IMR-90 (cell line): Measurements from ENCODE around the gene LATS2. TPM values are rescaled to one million over a fixed set of nuclear protein-coding genes. Genes with fewer than 3 reads are reported as not detected.

Experiments
- ATAC-seq: fragments of 200-7000 bp; cut with Tn5 transposase; 2 replicates; pipeline ENCODE4 v1.9.1; 2020; ENCODE audit warnings: low read depth, mild to moderate bottlenecking, moderate library complexity
- BruUV-seq: library from RNA; stranded (reverse); fragments of 400-500 nt; replicated peaks from 2 replicates; lab custom pipeline; 2021; lab: Mats Ljungman, UMichigan
- CTCF ChIA-PET: fragments of 300-600 bp; formaldehyde crosslinking; extraction: SDS; loops from one replicate; lab custom pipeline; 2021; ENCODE audit warnings: antibody characterized with exemption; lab: Yijun Ruan, JAX
- POLR2A ChIA-PET: fragments of 300-600 bp; sonication (Branson Sonifier 250); formaldehyde crosslinking; loops from one replicate; lab custom pipeline; 2022; ENCODE audit warnings: antibody characterized with exemption; ENCODE audit not compliant: unreplicated experiment; lab: Charles Lee
- DNase-seq: peaks from one replicate; pipeline ENCODE4 v3.0.0; 2013
- H2AFZ ChIP-seq: replicated peaks from 2 replicates; pipeline ENCODE3; 2013; ENCODE audit warnings: low read length, mild to moderate bottlenecking; ENCODE audit not compliant: poor library complexity
- H2AK5ac ChIP-seq: 2 replicates; pipeline ENCODE4 v1.6.1; 2013; ENCODE audit warnings: low read depth, low read length, inconsistent platforms
- H2AK9ac ChIP-seq: replicated peaks from 2 replicates; pipeline ENCODE3; 2013; ENCODE audit warnings: mild to moderate bottlenecking, low read depth, low read length, moderate library complexity; ENCODE audit not compliant: poor library complexity
- H2BK120ac ChIP-seq: 2 replicates; pipeline ENCODE4 v1.6.1; 2013; ENCODE audit warnings: low read depth, low read length, inconsistent platforms
- H2BK15ac ChIP-seq: 3 replicates; pipeline ENCODE4 v1.6.1; 2013; ENCODE audit warnings: low read depth, low read length, inconsistent platforms
- H2BK20ac ChIP-seq: 2 replicates; pipeline ENCODE4 v1.6.1; 2013; ENCODE audit warnings: low read depth, mild to moderate bottlenecking, inconsistent platforms, low read length, moderate library complexity
- H2BK5ac ChIP-seq: 2 replicates; pipeline ENCODE4 v1.6.1; 2013; ENCODE audit warnings: mild to moderate bottlenecking, low read depth, low read length, inconsistent platforms; ENCODE audit not compliant: poor library complexity, severe bottlenecking
- H3K14ac ChIP-seq: replicated peaks from 2 replicates; pipeline ENCODE4 v1.6.1; 2013; ENCODE audit warnings: low read depth, low read length, inconsistent platforms
- H3K18ac ChIP-seq: 2 replicates; pipeline ENCODE4 v1.6.1; 2013; ENCODE audit warnings: low read depth, low read length, control low read depth
- H3K23ac ChIP-seq: 2 replicates; pipeline ENCODE4 v1.6.1; 2013; ENCODE audit warnings: low read depth, low read length, inconsistent platforms
- H3K27ac ChIP-seq: 2 replicates; pipeline ENCODE4 v1.5.1; 2013; ENCODE audit warnings: mild to moderate bottlenecking, control low read depth, low read length; ENCODE audit not compliant: insufficient read depth
- H3K27me3 ChIP-seq: 2 replicates; pipeline ENCODE4 v1.6.1; 2013; ENCODE audit warnings: low read length; ENCODE audit not compliant: control insufficient read depth, insufficient read depth
- H3K36me3 ChIP-seq: 2 replicates; pipeline ENCODE4 v1.6.1; 2013; ENCODE audit warnings: low read length, mixed read lengths; ENCODE audit not compliant: control insufficient read depth, insufficient read depth
- H3K4ac ChIP-seq: 2 replicates; pipeline ENCODE4 v1.6.1; 2013; ENCODE audit warnings: low read depth, low read length, inconsistent platforms
- H3K4me1 ChIP-seq: 2 replicates; pipeline ENCODE4 v1.6.1; 2013; ENCODE audit warnings: low read length, mixed read lengths; ENCODE audit not compliant: control insufficient read depth, insufficient read depth
- H3K4me2 ChIP-seq: 2 replicates; pipeline ENCODE4 v1.6.1; 2013; ENCODE audit warnings: low read depth, mild to moderate bottlenecking, control low read depth, low read length, moderate library complexity
- H3K4me3 ChIP-seq: 2 replicates; pipeline ENCODE4 v1.5.1; 2013; ENCODE audit warnings: low read depth, mild to moderate bottlenecking, control low read depth, low read length, moderate library complexity; ENCODE audit not compliant: insufficient read depth
- H3K56ac ChIP-seq: 2 replicates; pipeline ENCODE4 v1.6.1; 2013; ENCODE audit warnings: low read length, inconsistent platforms; ENCODE audit not compliant: insufficient read depth; ENCODE audit errors: extremely low read depth
- H3K79me1 ChIP-seq, 2 experiments: 2 replicates each; pipeline ENCODE4 v1.6.1; 2013; ENCODE audit warnings: low read length in 2 of 2, inconsistent platforms in 1 of 2, low read depth in 1 of 2
- H3K9ac ChIP-seq: 2 replicates; pipeline ENCODE4 v1.6.1; 2013; ENCODE audit warnings: low read depth, low read length, control low read depth
- H3K9me1 ChIP-seq: 2 replicates; pipeline ENCODE4 v1.6.1; 2013; ENCODE audit warnings: low read length, inconsistent platforms; ENCODE audit not compliant: insufficient read depth
- H3K9me3 ChIP-seq: 2 replicates; pipeline ENCODE4 v1.6.1; 2013; ENCODE audit warnings: low read length; ENCODE audit not compliant: control insufficient read depth, insufficient read depth
- H4K20me1 ChIP-seq: 2 replicates; pipeline ENCODE4 v1.6.1; 2013; ENCODE audit warnings: low read length, inconsistent platforms; ENCODE audit not compliant: insufficient read depth
- H4K5ac ChIP-seq: 2 replicates; pipeline ENCODE4 v1.6.1; 2013; ENCODE audit warnings: mild to moderate bottlenecking, low read depth, low read length, control low read depth
- H4K8ac ChIP-seq, 2 experiments: 2 replicates each; pipeline ENCODE4 v1.6.1; 2013; ENCODE audit warnings: low read depth in 2 of 2, low read length in 2 of 2, control low read depth in 1 of 2, inconsistent platforms in 1 of 2
- H4K91ac ChIP-seq: 2 replicates; pipeline ENCODE4 v1.6.1; 2013; ENCODE audit warnings: low read depth, low read length, inconsistent platforms; ENCODE audit not compliant: insufficient read depth
- BHLHE40 ChIP-seq: fragments of 150-350 bp; IDR thresholded peaks from 2 replicates; pipeline ENCODE4 v1.6.1; 2016; ENCODE audit warnings: mild to moderate bottlenecking, low read depth, low read length
- CEBPB ChIP-seq: IDR thresholded peaks from 2 replicates; pipeline ENCODE4 v1.6.1; 2012; ENCODE audit warnings: low read depth, low read length, improper control_type of control experiment
- CHD1 ChIP-seq: IDR thresholded peaks from 2 replicates; pipeline ENCODE4 v1.6.1; 2012; ENCODE audit warnings: low read depth, low read length, improper control_type of control experiment
- CTCF ChIP-seq: conservative IDR thresholded peaks from 2 replicates; pipeline ENCODE4 v1.5.1; 2012; ENCODE audit warnings: mild to moderate bottlenecking, low read depth, low read length, improper control_type of control experiment
- ELK1 ChIP-seq: fragments of 150-350 bp; IDR thresholded peaks from 2 replicates; pipeline ENCODE4 v1.6.1; 2016; ENCODE audit warnings: low read depth, mild to moderate bottlenecking, low read length, moderate library complexity, borderline replicate concordance
- FOS ChIP-seq: fragments of 150-350 bp; IDR thresholded peaks from 2 replicates; pipeline ENCODE4 v1.6.1; 2016; ENCODE audit warnings: low read depth, low read length
- MAFK ChIP-seq: IDR thresholded peaks from 2 replicates; pipeline ENCODE4 v1.6.1; 2012; ENCODE audit warnings: low read depth, low read length, improper control_type of control experiment
- MAZ ChIP-seq: IDR thresholded peaks from 2 replicates; pipeline ENCODE4 v1.6.1; 2012; ENCODE audit warnings: low read depth, mild to moderate bottlenecking, low read length, improper control_type of control experiment, moderate library complexity, borderline replicate concordance
- MXI1 ChIP-seq: IDR thresholded peaks from 2 replicates; pipeline ENCODE4 v1.6.1; 2012; ENCODE audit warnings: low read depth, mild to moderate bottlenecking, low read length, moderate library complexity, borderline replicate concordance
- NFE2L2 ChIP-seq: fragments of 150-350 bp; IDR thresholded peaks from 2 replicates; pipeline ENCODE4 v1.6.1; 2016; ENCODE audit warnings: low read depth, mild to moderate bottlenecking, low read length
- POLR2A ChIP-seq: IDR thresholded peaks from 2 replicates; pipeline ENCODE4 v1.6.1; 2012; ENCODE audit warnings: mild to moderate bottlenecking, low read depth, low read length
- RAD21 ChIP-seq: IDR thresholded peaks from 2 replicates; pipeline ENCODE4 v1.6.1; 2012; ENCODE audit warnings: low read length, improper control_type of control experiment
- RCOR1 ChIP-seq: IDR thresholded peaks from 2 replicates; pipeline ENCODE4 v1.6.1; 2012; ENCODE audit warnings: mild to moderate bottlenecking, low read length, improper control_type of control experiment; ENCODE audit not compliant: insufficient replicate concordance
- RFX5 ChIP-seq: IDR thresholded peaks from 2 replicates; pipeline ENCODE4 v1.8.0; 2012; ENCODE audit warnings: low read depth, mild to moderate bottlenecking, low read length, moderate library complexity
- SMC3 ChIP-seq: fragments of 150-350 bp; IDR thresholded peaks from 2 replicates; pipeline ENCODE4 v1.6.1; 2016; ENCODE audit warnings: low read depth, mild to moderate bottlenecking, antibody characterized with exemption, low read length, moderate library complexity
- USF2 ChIP-seq: fragments of 150-350 bp; IDR thresholded peaks from 2 replicates; pipeline ENCODE4 v1.6.1; 2017; ENCODE audit warnings: mild to moderate bottlenecking, antibody characterized with exemption, low read length, low read depth
- WGBS, 2 experiments: methylation state at CpG; one replicate each; pipeline versions ENCODE4 v1.1.5 to v1.1.7; 2013; ENCODE audit warnings: missing lambda C conversion rate in 2 of 2; ENCODE audit not compliant: insufficient read length in 1 of 2; ENCODE audit errors: extremely low coverage in 2 of 2; 5-methylcytosine and 5-hydroxymethylcytosine counted together
- dilution Hi-C: fragments of 300-500 bp; cut with HindIII; formaldehyde crosslinking; loops from one replicate; pipeline ENCODE4 v1.14.3; 2018; ENCODE audit warnings: low sequenced_read_pairs; ENCODE audit not compliant: unreplicated experiment
- in situ Hi-C: fragments of 300-500 bp; cut with MboI; formaldehyde crosslinking; loops from 3 replicates; pipeline ENCODE4 v1.14.3; 2019; ENCODE audit warnings: low sequenced_read_pairs, inconsistent platforms, mixed read lengths
- intact Hi-C: fragments of 100-400 bp; cut with micrococcal nuclease; formaldehyde crosslinking; loops from 2 replicates; pipeline ENCODE4 v1.10.0; 2022
- polyA plus RNA-seq, 3 experiments: library from polyadenylated mRNA; depleted of rRNA; stranded (reverse); fragments of >200 nt; gene quantifications; 2 replicates each; pipeline ENCODE4 v1.2.3, GENCODE V29; 2012; ENCODE audit warnings: low replicate concordance in 1 of 3
- total RNA-seq: library from RNA; depleted of rRNA; stranded (reverse); fragments of >200 nt; gene quantifications from 2 replicates; pipeline ENCODE4 v1.2.3, GENCODE V29; 2012

Gene LATS2
- total and polyA plus RNA-seq, 2 of the 4 experiments (the other 2 are of a cell fraction) = 12.7 to 22.4 TPM

GRCh38 chr13:21037656-21038055 lies 23.7 kb downstream of the LATS2 start:
- ChIA-PET CTCF (no interaction called here), POLR2A (no interaction called here)
- Histone ChIP-seq H4K5ac (no peak overlapping the region), H2BK5ac (no peak overlapping the region), H3K4me2 (no peak overlapping the region), H3K27me3 (no peaks in the 10 kb centered on the region), H3K23ac (no peak overlapping the region), H3K9me3 (no peaks in the 10 kb centered on the region), H4K20me1 (peaks cover 98% of the 10 kb centered on the region), H2BK120ac (no peak overlapping the region), H2BK20ac (no peak overlapping the region), H3K4me1 (peaks cover 44% of the 10 kb centered on the region), H3K14ac (no peak overlapping the region), H3K4ac (no peak overlapping the region), H2AK9ac (no peak overlapping the region), H3K9ac (no peak overlapping the region), H3K36me3 (peaks cover 30% of the 10 kb centered on the region), H2AFZ (no peak overlapping the region), H3K9me1 (peaks cover 46% of the 10 kb centered on the region), H3K4me3 (no peak overlapping the region), H3K79me1 (peaks cover 4 to 83% of the 10 kb centered on the region in 2 experiments; a peak in 2 of 4 replicates), H2AK5ac (no peak overlapping the region), H4K8ac (no peak overlapping the region), H3K27ac (peak overlapping the region; percentile 1; the same call in 1 of the 2 replicates), H3K56ac (no peak overlapping the region), H2BK15ac (no peak overlapping the region), H3K18ac (no peak overlapping the region), H4K91ac (no peak overlapping the region)
- dilution Hi-C loops (no loop called here), intact Hi-C loops (no loop called here), in situ Hi-C loops (no loop called here)
- DNase-seq (no peak), ATAC-seq (no peak)
- TF ChIP-seq CEBPB (no peak), MXI1 (no peak), CTCF (no peak), POLR2A (no peak), RCOR1 (no peak), NFE2L2 (no peak), MAFK (no peak), RAD21 (no peak), ELK1 (no peak), RFX5 (no peak), SMC3 (no peak), BHLHE40 (no peak), FOS (no peak), CHD1 (no peak), USF2 (no peak), MAZ (no peak)
- no TSS peak for BruUV-seq
- WGBS, 2 experiments = 87% methylated on average over 3 of the region's 8 CpGs; no CpG with 5 or more reads in 1 of the 2 experiments
